GM15510 (cell line): ENCODE results near the gene OGFOD1.

ENCODE experiments used
- POLR2A ChIP-seq: IDR thresholded peaks from 3 replicates; pipeline ENCODE4 v1.6.1; 2011; ENCODE audit warnings: borderline replicate concordance; ENCODE audit not compliant: insufficient read length; ENCODE audit errors: extremely low read depth

Gene OGFOD1

DNA sequence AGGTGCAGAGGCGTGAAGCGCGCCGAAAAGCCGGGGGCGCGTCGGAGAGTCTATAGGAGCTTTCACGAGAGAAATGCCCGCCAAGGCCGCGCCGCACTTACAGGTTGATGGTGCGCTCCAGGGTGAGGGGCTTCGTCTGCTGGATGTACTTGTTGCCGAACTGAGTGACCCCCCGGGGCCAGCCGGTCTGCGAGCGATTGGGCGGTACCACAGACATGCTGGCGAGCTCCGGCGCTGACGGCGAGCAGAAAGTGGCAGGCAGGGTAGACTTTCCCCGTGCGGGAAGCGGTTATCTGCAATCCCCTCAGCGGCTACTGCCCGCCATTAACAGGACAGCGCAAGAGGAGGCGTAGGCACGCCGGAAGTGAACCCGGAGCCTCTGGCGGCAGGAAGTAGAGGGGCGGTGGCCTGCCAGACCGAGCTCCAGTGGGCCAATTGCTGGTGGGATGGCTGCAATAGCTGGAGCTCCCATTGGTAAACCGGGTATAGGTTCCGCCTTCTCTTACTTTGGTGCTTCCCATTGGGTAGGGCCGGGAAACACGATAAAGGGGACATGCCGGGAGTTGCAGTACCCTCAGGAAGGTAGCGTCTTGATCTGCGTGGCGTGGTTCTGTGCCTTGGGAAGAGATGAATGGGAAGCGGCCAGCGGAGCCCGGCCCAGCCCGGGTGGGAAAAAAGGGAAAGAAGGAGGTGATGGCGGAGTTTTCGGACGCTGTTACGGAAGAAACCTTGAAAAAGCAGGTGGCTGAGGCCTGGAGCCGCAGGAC lies at the start of gene OGFOD1, which contains the start of gene NUDT21:
Gene OGFOD1 (plus strand): TSS at position 569 of the 767 bp plus-strand sequence. CDS start 59 bp downstream, at position 628.
Gene NUDT21 (minus strand): TSS at position 347 of the 767 bp plus-strand sequence. CDS start 130 bp downstream, at position 217.
- TF ChIP-seq POLR2A: peak; percentile 70

DNA sequence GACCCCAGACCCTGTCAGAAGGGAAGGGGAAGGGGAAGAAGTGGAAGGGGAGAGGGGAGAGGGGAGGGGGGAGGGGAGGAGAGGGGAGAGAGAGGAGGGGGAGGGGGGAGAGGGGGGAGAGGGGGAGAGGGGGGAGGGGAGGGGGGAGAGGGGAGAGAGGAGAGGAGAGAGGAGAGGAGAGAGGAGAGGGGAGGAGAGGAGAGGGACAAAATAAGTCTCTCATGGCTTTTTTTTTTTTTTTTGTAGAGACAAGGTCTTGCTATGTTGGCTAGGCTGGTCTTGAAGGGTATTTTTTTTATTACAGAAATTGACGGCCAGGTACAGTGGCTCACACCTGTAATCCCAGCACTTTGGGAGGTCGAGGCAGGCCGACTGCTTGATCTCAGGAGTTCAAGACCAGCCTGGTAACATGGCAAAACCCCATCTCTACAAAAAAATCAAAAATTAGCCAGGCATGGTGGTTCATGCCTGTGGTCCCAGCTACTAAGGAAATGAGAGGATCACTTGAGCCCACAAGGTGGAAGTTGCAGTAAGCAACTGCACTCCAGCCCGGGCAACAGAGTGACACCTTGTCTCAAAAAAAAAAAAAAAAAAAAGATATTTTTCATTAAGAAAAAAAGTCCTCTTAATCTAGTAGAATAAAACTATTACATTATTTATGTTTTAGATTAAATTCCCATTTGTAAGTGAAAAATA lies 45.2 kb upstream of the OGFOD1 start:
- TF ChIP-seq POLR2A: no peak

DNA sequence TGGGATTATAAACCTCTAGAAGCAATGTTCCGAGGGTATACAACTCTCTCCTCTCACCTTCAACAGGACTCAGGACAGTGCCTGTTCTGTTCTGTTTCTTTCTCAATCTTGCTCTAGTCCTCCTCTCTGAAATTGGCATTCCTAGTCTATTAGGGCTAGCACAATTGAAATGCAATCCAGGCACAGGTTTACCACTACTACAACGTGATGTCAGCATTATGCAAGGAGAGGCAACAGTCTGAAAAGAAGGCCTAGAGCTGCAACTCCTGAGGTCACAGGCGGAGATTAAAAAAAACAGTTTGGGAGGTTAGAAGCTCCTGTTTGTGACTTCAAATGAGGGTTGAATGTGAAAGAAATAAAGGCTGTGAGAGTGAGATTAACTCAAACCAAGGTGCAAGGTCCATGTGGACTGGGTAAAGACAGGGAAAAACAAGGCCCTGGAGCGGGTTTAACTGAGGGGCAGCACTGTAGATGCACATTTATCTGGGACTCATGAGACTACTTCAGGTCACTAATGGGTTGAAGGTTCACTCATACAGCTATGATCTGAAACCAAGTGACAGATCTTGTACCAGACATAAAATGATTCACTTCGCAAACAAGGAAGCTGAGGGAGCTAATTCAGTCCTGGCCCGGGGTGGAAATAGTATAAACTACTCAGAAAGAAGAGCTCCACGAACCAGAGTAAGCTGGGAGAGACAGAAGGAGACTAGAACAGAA lies 42.8 kb upstream of the OGFOD1 start:
- TF ChIP-seq POLR2A: no peak

DNA sequence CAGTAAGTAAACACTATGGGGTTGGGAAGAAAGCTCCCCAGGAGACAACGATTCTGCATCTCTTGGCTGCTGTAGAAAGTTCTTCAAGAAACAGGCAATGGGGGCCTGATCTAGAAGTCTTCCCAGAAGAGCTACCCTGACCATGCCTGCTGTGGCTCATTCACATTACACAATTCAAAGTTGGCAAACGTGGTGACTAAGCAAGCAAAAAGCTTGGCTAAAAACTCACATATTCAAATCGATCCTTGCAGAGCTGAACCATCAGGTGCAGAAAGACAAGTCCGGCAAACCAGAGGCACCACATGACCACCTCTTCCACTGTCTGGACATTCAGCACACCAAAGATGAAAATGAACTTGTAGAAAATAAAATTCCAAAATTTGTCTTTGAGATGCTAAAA lies 42.2 kb upstream of the OGFOD1 start:
- no peak for TF ChIP-seq POLR2A

DNA sequence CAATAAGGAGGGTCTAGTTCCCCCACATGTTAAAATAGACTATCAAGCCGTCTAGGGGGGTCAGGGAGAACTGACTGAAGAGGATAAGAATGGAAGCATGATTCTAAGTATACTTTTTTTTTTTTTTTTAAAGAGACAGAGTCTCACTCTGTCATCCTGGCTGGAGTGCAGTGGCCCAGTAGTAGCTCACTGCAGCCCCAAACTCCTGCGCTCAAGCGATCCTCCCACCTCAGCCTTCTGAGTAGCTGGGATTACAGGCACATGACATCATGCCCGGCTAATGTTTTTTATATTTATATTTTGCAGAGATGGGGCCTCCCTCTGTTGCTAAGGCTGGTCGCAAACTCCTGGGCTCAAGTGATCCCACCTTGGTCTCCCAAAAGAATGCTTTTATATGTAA lies 40.2 kb upstream of the OGFOD1 start:
- no peak for TF ChIP-seq POLR2A

DNA sequence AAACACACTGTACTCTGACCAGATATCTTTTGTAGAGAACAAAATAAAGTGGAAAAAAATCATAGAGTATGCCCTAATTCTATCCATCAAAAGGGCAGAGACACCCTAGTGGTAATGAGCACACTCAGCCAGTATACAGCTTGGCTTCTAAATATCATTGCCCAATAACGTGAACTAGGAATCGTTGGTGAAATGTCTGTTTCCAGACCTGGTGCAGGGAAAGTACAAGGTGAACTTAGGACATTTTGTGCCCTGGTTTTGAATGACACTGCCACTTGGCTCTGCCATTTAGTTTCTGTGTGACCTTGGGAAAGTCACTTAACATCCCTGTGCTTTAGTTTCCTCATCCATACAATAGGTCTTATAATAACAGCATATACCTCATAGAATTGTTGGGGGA lies 39.7 kb upstream of the OGFOD1 start:
- no peak for TF ChIP-seq POLR2A

DNA sequence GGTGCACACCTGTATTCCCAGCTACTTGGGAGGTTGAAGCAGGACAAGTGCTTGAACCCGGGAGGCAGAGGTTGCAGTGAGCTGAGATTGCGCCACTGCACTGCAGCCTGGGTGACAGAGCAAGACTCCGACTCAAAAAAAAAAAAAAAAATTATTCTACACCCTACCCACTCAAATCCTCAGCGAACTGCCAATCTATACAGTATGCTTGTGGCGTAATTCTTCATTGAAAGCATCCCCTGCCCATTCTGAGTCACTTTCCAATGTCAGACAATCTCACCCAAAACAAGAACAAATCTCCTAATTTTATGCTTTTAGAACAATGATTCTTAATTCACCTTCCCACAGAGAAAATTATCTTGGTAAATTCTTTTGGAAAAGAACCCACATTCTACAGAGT lies 38.0 kb upstream of the OGFOD1 start:
- no peak for TF ChIP-seq POLR2A

DNA sequence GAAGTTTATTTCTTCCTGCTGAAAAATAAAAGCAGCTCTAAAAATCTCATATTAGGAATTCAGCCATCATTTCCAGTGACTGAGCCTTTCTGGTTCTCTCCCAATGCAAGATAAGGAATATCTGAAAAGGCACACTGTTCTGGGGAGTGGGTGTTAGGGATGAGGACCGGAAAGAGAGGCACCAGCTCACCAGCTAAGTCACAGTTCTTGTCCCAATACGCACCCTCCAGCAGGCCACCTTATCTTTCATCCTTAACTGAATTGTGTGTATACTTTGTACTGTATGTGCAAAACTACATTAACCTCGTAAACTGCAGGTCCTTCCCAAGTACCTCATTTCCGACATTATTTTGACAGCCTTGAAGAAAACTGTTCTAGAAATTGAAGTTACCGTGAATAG lies 37.0 kb upstream of the OGFOD1 start:
- TF ChIP-seq POLR2A: no peak

DNA sequence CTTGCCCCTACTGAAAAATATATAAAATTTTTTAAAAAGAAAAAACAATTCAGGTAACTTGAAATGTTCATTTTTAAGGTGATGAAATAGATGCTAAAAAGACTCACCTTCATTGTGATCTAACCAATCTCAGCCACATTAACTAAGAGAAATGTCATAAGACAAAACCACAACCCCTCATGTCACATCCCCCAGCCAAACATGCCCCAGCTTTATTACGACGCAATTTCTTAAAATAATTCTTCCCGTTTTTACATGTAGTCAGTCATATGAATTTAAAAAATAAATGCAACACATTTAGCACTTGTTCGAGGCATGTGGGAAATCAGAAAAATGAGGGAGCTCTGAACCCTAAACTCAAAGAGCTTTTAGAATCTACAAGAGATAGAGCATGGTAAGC lies 35.5 kb upstream of the OGFOD1 start:
- TF ChIP-seq POLR2A: no peak

DNA sequence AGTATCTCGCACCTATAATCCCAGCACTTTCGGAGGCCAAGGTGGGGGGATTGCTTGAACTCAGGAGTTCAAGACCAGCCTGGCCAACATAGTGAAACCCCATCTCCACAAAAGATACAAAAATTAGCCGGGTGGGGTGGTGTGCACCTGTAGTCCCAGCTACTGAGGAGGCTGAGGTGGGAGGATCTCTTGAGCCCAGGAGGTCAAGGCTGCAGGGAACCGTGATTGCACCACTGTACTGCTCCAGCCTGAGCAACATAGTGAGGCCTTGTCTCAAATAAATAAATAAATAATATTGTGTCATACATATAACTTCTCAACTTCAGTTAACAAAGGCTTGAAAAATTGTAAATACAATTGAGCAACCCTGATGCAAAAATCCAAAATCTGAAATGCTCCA lies 34.2 kb upstream of the OGFOD1 start:
- TF ChIP-seq POLR2A: no peak

DNA sequence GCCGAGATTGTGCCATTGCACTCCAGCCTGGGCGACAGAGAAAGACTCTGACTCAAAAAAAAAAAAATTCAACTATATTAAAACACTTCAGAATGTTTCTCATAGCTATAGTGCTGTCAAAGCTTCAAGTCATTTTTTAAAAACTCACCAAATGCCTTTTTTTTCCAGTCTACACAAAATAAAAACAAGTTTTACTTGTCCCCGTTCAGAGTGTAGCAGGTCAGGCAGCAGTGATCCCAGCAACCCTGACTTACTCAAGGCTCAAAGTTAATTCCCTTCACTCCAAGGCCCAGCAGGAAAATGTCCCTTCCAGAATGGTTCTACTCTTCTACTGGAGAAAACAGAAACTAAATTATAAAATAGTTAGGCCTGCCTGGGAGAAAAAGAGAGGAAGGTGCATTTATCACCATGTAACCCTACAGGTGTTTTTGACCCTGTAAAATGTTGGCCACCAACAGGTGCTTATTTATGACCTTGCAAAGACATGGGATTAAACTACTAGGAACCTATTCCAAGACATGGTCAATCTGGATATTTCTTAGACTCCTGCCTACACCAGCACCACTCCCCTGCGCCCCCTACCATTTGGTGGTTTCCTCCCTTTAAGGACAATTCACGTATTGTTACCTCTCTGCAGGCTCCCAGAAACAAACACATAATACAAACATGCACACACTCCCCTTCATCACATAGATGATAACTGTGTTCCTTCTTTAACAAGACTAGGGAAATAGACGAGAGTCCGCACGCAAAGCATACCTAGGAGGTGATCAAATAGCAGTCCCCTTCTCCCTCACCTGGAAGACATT lies 31.4 kb upstream of the OGFOD1 start:
- TF ChIP-seq POLR2A: no peak

DNA sequence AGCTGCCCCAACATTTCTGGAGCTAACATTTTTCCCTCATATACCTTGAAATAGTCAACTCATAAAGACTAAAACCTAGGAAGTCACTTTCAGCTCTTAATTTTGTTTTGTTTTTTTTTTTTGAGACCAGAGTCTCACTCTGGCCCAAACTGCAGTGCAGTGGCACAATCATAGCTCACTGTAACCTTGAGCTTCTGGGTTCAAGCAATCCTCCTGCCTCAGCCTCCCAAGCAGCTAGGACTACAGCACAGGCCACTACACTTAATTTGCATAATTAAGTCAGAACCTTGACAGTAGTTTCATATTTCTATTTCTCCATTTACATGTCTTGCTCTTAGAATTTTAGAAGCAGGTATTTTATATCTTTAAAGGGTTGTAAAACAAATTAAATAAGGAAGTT lies 30.7 kb upstream of the OGFOD1 start:
- TF ChIP-seq POLR2A: no peak

DNA sequence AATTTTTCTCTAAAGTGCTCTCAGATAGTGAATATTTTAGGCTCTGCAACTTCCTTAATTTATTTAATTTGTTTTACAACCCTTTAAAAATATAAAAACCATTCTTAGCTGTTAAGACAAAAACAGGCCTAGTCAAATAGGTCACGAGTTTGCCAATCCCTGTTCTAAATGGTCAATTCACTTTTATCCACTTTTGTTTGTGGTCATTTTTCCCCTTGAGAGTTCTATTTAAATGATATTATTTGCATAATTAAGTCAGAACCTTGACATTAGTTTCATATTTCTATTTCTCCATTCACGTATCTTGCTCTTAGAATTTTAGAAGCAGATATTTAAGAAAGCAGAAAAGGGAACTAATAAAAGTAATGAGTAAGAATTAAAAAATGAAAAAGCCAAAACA lies 30.0 kb upstream of the OGFOD1 start:
- no peak for TF ChIP-seq POLR2A

DNA sequence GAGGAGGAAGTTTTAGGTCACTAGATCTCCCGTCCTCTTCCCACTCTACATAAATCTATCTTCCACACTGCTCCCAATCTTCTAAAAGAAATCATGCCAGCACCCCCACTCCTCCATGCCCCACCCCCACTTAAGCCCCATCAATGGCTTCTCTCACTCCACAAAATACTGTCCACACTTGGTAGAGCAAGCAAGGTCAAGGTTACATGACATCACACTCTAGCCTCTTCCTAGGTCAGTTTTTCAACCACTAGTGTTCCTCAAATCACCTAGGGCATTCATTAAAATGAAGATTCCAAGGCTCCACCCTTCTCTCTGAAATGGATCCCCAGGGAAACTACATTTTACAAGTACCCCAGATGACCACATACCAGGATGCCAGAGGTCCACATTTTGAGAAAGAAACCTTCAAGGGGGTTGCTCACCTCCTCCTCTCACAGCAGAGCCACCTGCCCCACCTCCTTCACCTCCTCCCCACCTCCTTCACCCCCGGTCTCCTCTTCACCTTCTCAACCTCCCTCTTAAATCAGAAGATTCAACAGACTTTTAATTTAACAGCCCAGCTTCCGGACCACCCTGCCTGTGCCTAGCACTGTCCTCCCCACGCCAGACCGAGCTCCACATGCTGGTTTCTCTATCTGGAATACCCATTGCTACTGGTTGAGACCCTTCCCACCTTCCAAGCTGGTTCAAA lies 29.2 kb upstream of the OGFOD1 start:
- no peak for TF ChIP-seq POLR2A
